Chondrocyte (in vitro differentiated cells): ENCODE results near the gene PLXNA2. TPM values are rescaled to one million over a fixed set of nuclear protein-coding genes. Genes with fewer than 3 reads are reported as not detected.

Source experiments
- DNase-seq: peaks from one replicate; pipeline ENCODE4 v3.0.0; 2021; ENCODE audit warnings: mixed read lengths, low spot score
- H3K27ac Mint-ChIP-seq: one replicate; pipeline ENCODE4 v1.8.0; 2021; ENCODE audit warnings: mild to moderate bottlenecking, moderate library complexity, mixed read lengths; ENCODE audit not compliant: unreplicated experiment
- H3K27me3 Mint-ChIP-seq: 2 replicates; pipeline ENCODE4 v1.8.0; 2021; ENCODE audit warnings: low read depth, mixed read lengths
- H3K36me3 Mint-ChIP-seq: 2 replicates; pipeline ENCODE4 v1.8.0; 2021; ENCODE audit warnings: low read depth, mixed read lengths
- H3K4me1 Mint-ChIP-seq: 2 replicates; pipeline ENCODE4 v1.8.0; 2021; ENCODE audit warnings: low read depth, mild to moderate bottlenecking, mixed read lengths
- H3K4me3 Mint-ChIP-seq: one replicate; pipeline ENCODE4 v1.8.0; 2021; ENCODE audit warnings: mild to moderate bottlenecking, moderate library complexity, mixed read lengths; ENCODE audit not compliant: unreplicated experiment
- H3K9me3 Mint-ChIP-seq: 2 replicates; pipeline ENCODE4 v1.8.0; 2021; ENCODE audit warnings: low read depth, mixed read lengths
- total RNA-seq: library from RNA; stranded (reverse); gene quantifications from 3 replicates; pipeline ENCODE4 v1.2.1, GENCODE V29; 2021
- TF ChIP-seq, protein P1 (sequence below): fragments of 200-600 bp; sonication (generic); IDR thresholded peaks from 2 replicates; pipeline ENCODE4 v1.5.0; 2021; ENCODE audit warnings: antibody characterized with exemption, mild to moderate bottlenecking, moderate library complexity

The PLXNA2 gene
- total RNA-seq, 1 donor from 2014 or later, result 22.0 TPM

DNA sequence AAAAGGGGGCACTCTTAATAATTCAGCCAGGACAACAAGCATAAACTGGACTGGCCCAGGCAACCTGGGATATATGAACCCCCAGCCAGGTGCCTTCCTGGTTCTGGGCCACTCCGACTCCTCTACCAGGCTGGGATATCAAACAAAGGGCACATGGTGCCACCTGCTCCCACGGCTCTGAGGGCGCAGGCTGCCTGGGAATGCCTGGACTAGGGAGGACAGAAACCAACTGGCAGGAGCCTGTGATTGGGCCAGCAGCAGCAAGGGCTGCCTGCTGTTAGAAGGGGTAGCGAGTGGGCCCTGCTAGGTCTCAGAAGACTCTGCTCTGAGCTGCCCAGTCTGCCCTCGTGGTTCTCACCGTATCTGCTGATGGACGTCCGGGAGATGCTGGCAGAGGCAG, 210.0 kb downstream of the PLXNA2 start:
- TF ChIP-seq, protein P1, sequence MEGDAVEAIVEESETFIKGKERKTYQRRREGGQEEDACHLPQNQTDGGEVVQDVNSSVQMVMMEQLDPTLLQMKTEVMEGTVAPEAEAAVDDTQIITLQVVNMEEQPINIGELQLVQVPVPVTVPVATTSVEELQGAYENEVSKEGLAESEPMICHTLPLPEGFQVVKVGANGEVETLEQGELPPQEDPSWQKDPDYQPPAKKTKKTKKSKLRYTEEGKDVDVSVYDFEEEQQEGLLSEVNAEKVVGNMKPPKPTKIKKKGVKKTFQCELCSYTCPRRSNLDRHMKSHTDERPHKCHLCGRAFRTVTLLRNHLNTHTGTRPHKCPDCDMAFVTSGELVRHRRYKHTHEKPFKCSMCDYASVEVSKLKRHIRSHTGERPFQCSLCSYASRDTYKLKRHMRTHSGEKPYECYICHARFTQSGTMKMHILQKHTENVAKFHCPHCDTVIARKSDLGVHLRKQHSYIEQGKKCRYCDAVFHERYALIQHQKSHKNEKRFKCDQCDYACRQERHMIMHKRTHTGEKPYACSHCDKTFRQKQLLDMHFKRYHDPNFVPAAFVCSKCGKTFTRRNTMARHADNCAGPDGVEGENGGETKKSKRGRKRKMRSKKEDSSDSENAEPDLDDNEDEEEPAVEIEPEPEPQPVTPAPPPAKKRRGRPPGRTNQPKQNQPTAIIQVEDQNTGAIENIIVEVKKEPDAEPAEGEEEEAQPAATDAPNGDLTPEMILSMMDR, result no peak
- Mint-ChIP-seq H3K9me3 (no peaks in the 10 kb centered on the region), H3K4me1 (peaks cover 27% of the 10 kb centered on the region), H3K36me3 (peaks cover 33% of the 10 kb centered on the region), H3K27me3 (no peaks in the 10 kb centered on the region), H3K4me3 (no peak overlapping the region), H3K27ac (no peak overlapping the region)
- no peak for DNase-seq

DNA sequence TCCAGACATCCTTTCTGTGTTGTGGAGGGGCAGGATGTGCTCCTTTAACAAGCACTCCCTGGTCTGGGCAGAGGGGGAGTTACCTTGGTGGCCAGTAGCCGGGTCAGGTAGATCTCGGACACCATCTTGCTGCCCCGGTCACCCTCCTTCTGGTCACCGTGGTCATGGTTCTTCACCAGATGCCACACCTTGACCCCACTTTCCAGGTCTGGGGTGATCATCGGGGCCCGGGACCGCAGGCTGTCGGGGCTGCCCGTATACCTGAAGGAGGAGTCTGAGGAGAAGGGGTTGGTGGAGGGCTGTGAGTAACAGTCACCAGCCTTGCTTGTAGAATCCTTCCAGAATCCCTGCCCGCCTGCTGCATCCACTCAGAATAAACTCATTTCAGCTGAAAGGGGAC, 210.9 kb downstream of the PLXNA2 start:
- Mint-ChIP-seq H3K9me3 (no peaks in the 10 kb centered on the region), H3K4me3 (no peak overlapping the region), H3K36me3 (peaks cover 34% of the 10 kb centered on the region), H3K27ac (no peak overlapping the region), H3K4me1 (peaks cover 32% of the 10 kb centered on the region), H3K27me3 (no peaks in the 10 kb centered on the region)
- TF ChIP-seq, protein P1, result no peak
- DNase-seq, result no peak

DNA sequence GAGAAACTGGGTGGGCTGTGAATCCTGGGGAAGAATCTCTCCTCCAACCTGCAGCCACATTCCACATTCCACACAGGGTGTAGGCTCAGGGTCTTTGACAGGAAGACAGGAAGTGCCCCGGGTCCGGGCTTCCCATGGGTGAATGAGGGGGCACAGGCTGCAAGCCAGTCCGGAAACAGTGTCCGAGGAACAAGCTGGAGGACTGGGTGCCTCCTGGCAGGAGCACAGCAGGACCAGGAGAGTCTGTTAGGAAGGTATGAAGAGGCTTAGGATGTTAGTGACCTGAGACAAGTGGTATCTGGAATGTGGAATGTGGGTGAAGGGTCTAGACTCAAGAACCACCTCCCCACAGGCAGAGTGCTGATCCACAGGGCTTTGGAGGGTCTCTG, 212.3 kb downstream of the PLXNA2 start:
- no peak overlapping the region for H3K4me3 Mint-ChIP-seq
- TF ChIP-seq, protein P1, result no peak
- no peaks in the 10 kb centered on the region for H3K27me3 Mint-ChIP-seq
- peaks cover 28% of the 10 kb centered on the region for H3K36me3 Mint-ChIP-seq
- H3K27ac Mint-ChIP-seq, result no peak overlapping the region
- H3K9me3 Mint-ChIP-seq, result no peaks in the 10 kb centered on the region
- no peak for DNase-seq
- peaks cover 32% of the 10 kb centered on the region for H3K4me1 Mint-ChIP-seq

DNA sequence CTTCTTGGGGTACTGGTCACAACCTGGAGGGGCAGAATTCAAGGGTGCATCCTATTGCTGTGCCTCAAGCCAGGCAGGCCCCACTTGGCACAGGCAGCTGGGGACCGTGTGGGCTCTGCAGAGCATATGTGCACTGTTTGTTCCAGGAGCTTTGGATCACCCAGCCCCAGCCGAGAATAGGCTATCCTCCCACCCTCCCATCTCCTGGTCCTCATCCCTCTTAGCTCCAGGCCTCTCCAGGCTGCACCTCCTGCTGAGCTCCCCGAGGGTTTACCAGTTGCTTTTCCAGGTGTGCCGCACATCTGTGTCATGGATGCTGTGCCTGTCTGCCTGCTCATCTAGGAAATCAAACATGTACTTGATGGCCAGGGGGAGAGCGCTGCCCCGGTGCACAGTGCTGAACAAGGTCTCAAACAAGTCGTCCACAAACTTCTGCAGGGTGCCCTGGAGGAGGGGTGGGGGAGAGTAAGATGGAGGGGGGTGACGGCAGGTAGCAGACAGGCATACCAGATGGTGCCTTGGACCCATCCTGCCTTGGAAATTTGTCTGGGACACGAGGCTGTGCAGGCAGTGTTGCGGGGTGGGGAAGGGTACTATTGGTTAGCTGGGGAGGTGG, 212.8 kb downstream of the PLXNA2 start:
- DNase-seq, result no peak
- peaks cover 27% of the 10 kb centered on the region for H3K36me3 Mint-ChIP-seq
- peaks cover 32% of the 10 kb centered on the region for H3K4me1 Mint-ChIP-seq
- TF ChIP-seq, protein P1, result no peak
- H3K27ac Mint-ChIP-seq, result no peak overlapping the region
- H3K27me3 Mint-ChIP-seq, result no peaks in the 10 kb centered on the region
- no peaks in the 10 kb centered on the region for H3K9me3 Mint-ChIP-seq
- no peak overlapping the region for H3K4me3 Mint-ChIP-seq

DNA sequence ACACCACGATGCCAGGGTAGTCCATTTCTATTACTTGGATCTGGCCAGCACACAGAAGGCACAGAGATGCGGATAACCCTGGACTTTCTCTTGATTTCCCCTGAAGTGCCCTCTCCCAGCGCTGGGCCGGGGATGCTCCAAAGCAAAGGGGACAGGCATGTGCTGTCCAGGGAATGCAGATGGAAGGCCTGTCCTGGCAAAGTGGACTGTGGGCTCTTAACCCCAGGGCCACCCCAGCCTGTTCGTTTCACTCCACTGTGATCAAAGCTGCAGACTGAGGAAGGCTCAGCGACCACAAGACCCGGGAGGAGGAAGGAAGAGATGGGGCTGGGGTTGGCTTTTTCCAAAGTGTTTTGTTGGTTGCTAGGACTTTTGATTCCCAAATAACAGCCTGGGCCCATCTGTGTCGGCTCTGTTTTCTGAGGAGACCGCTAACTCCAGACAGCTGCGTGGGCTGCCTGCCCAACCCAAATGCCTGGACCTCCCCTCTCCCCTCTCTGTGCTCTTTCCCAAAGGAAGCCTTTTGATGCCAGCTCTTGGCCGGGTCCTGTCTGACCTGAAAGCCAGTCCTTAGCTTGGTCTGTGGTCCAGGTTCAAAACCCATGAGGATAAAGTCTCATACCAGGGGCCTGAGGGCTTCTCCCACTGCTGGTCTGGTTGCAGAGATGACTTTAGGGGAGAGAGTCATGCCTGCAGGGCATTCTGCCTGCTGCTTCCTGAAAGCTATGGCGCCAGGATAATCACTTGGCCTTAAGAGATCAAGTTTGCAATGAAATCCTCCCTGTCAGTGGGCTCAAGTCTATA, 213.7 kb downstream of the PLXNA2 start:
- Mint-ChIP-seq H3K9me3 (no peaks in the 10 kb centered on the region), H3K4me1 (peaks cover 32% of the 10 kb centered on the region), H3K27me3 (no peaks in the 10 kb centered on the region), H3K4me3 (no peak overlapping the region), H3K36me3 (peaks cover 29% of the 10 kb centered on the region), H3K27ac (peak overlapping the region; percentile 77)
- no peak for DNase-seq
- TF ChIP-seq, protein P1, result no peak
